Measurements from ENCODE around the gene AVL9. TPM values are rescaled to one million over a fixed set of nuclear protein-coding genes. Genes with fewer than 3 reads are reported as not detected.

Gene AVL9
- total and polyA plus RNA-seq, 2 of the 13 experiments (the other 11 are each of a cell fraction or from before 2014, with no cell fraction given): 29.9 to 48.0 TPM

DNA sequence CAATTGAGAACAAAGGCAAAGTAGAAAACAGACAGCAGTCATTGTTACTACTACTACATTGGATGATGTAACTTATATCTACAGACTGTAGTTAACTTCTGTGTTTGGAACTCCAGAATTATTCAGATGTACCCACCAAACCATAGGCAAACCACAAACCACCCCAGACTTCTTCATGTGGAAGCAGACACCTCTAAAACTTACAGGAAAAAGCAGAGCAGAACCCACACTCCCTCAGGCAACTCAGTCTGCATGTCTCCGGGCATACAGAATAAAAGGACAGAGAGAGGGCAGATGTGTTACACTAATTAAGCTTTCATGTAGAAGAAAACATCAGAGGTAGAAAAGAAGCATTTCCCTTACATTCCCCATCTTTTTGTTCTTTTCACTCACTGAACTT is 14.1 kb upstream of the AVL9 start:
- no peaks in the 10 kb centered on the region for H3K4me1 ChIP-seq (ENCODE audit: insufficient read depth, low read length)
- intact Hi-C loops (cut with micrococcal nuclease; ENCODE audit: unreplicated experiment) (no loop called here), in situ Hi-C loops (cut with HindIII; ENCODE audit: extremely low pct_ligation_motif_present, low pct_unique_long_range_greater_than_20kb) (loop anchor here (10.0 kb wide), 1 partner anchor 736 kb away; no protein-coding TSS in a partner anchor)
- no peak overlapping the region for H3K27ac ChIP-seq (ENCODE audit: extremely low read length, insufficient read depth, low read length)
- FAIRE-seq (no peak), DNase-seq (ENCODE audit: low spot score) (no peak), ATAC-seq (no peak)
- BruUV-seq (replicated peaks): no TSS peak
- H3K9me3 ChIP-seq (ENCODE audit: low read length): no peaks in the 10 kb centered on the region
- H3K4me2 ChIP-seq (ENCODE audit: low read depth, low read length): no peak overlapping the region
- no peak overlapping the region for H3K9ac ChIP-seq (ENCODE audit: insufficient read depth, low read depth, low read length)
- H3K36me3 ChIP-seq (replicated peaks in 1 of 2; ENCODE audit: control insufficient read depth in 1 of 2, insufficient read depth in 2 of 2, low read length in 2 of 2): peaks cover 0 to 2% of the 10 kb centered on the region in 2 experiments; a peak in 2 of 5 replicates
- no peaks in the 10 kb centered on the region for H3K79me2 ChIP-seq (ENCODE audit: insufficient read depth, low read length)
- H4K20me1 ChIP-seq (ENCODE audit: insufficient read depth, low read length): no peaks in the 10 kb centered on the region
- WGBS (ENCODE audit: low lambda C conversion rate): 86% methylated on average over 1 of the region's 1 CpG
- no peaks in the 10 kb centered on the region for H3K27me3 ChIP-seq (ENCODE audit: control insufficient read depth in 1 of 2, insufficient read depth in 2 of 2, low read length in 2 of 2)
- H2AFZ ChIP-seq (ENCODE audit: low read length): no peak overlapping the region
- H3K4me3 ChIP-seq (replicated peaks in 1 of 3; ENCODE audit: insufficient read depth in 1 of 3, low read depth in 2 of 3, low read length in 3 of 3): no peak overlapping the region
- ChIA-PET POLR2A (no interaction called here), CTCF (ENCODE audit: low intra/inter-chr PET ratio, low total read pairs) (interaction anchor here (3.3 kb wide), 1 partner anchor 271 kb away, joined by 37 read pairs; no protein-coding TSS in a partner anchor)
- no peak for TF ChIP-seq SP140L (CRISPR knock-in tag; IDR thresholded peaks at IDR 0.05; ENCODE audit: borderline replicate concordance)
- TF ChIP-seq EHMT2 (IDR thresholded peaks at IDR 0.05; ENCODE audit: borderline replicate concordance, low read depth, low read length): no peak
- TF ChIP-seq ZNF260 (CRISPR knock-in tag; IDR thresholded peaks at IDR 0.05; ENCODE audit: borderline replicate concordance, low read depth): no peak
- no peak for TF ChIP-seq NR2F1 (CRISPR knock-in tag; IDR thresholded peaks at IDR 0.05)
- TF ChIP-seq ARID3A (IDR thresholded peaks at IDR 0.05; ENCODE audit: low read depth, low read length): no peak
- no peak for TF ChIP-seq IRF2 (CRISPR knock-in tag; IDR thresholded peaks at IDR 0.05)
- TF ChIP-seq FOXA3 (CRISPR knock-in tag; IDR thresholded peaks at IDR 0.05): no peak
- no peak for TF ChIP-seq SUZ12 (IDR thresholded peaks at IDR 0.05; ENCODE audit: low read depth, low read length)
- no peak for TF ChIP-seq ZEB1 (IDR thresholded peaks at IDR 0.05; ENCODE audit: insufficient replicate concordance, low read depth)
- TF ChIP-seq POLR2A (IDR thresholded peaks at IDR 0.05; ENCODE audit: insufficient read depth in 1 of 2, low read depth in 2 of 2, low read length in 2 of 2): no peak
- TF ChIP-seq ELF1 (CRISPR knock-in tag; IDR thresholded peaks at IDR 0.05): no peak
- TF ChIP-seq KIAA2018 (CRISPR knock-in tag; IDR thresholded peaks at IDR 0.05; ENCODE audit: borderline replicate concordance): no peak
- no peak for TF ChIP-seq PLSCR1 (CRISPR knock-in tag; IDR thresholded peaks at IDR 0.05; ENCODE audit: borderline replicate concordance)
- no peak for TF ChIP-seq NCOA1 (CRISPR knock-in tag; IDR thresholded peaks at IDR 0.05)

Data from HepG2 (cell line).